Colonic mucosa (tissue), 4 donors: ENCODE measurements around the gene GINS2. TPM values are rescaled to one million over a fixed set of nuclear protein-coding genes. Genes with fewer than 3 reads are reported as not detected.

Experiments
- DNase-seq: peaks from one replicate; pipeline ENCODE4 v3.0.0-alpha.2; 2020
- H3K27ac ChIP-seq: fragments of 200-600 bp; one replicate; pipeline ENCODE4 v1.8.0; 2021
- H3K27me3 ChIP-seq: fragments of 200-600 bp; one replicate; pipeline ENCODE4 v1.8.0; 2021
- H3K36me3 ChIP-seq: fragments of 200-600 bp; one replicate; pipeline ENCODE4 v1.8.0; 2021
- H3K4me1 ChIP-seq: fragments of 200-600 bp; one replicate; pipeline ENCODE4 v1.8.0; 2021; ENCODE audit warnings: mild to moderate bottlenecking
- H3K4me3 ChIP-seq: fragments of 200-600 bp; one replicate; pipeline ENCODE4 v1.8.0; 2021
- H3K9ac ChIP-seq, 2 donors: one replicate each; pipeline ENCODE4 v1.7.0; 2013; ENCODE audit warnings: control low read depth in 2 of 2, low read depth in 2 of 2, low read length in 2 of 2
- H3K9me3 ChIP-seq: fragments of 200-600 bp; one replicate; pipeline ENCODE4 v1.8.0; 2021
- CTCF ChIP-seq: fragments of 200-600 bp; IDR thresholded peaks from one replicate; pipeline ENCODE4 v1.8.0; 2022; ENCODE audit warnings: antibody characterized with exemption, mild to moderate bottlenecking
- intact Hi-C: fragments of 100-400 bp; cut with DNase I; formaldehyde crosslinking; loops from one replicate; pipeline ENCODE4 v1.14.1; 2022
- total RNA-seq, 2 donors: library from RNA; stranded (reverse); fragmentation: NEBNext Ultra II Directional in 1 of 2; extraction: Animal tissue kit (Norgen Biotek cat#: 25700) in 1 of 2; gene quantifications; one replicate each; pipeline ENCODE4 v1.2.1, GENCODE V29; 2021
- donor health status: healthy.
- donor health status: DM: no; HTN: no; CAD: no.
- donor health status: DM: no; HTN: no; CAD: no.

Gene GINS2
- total RNA-seq, 2 donors from 2014 or later = 6.1 to 39.9 TPM

- peaks cover 5% of the 10 kb centered on the region for H3K36me3 ChIP-seq
Measured at GRCh38 chr16:85650844-85651628, 37.7 kb downstream of the GINS2 start.

GRCh38 chr16:85650135-85650843, 38.5 kb downstream of the GINS2 start:
- Histone ChIP-seq H3K4me3 (no peak overlapping the region), H3K27ac (no peak overlapping the region), H3K4me1 (peaks cover 6% of the 10 kb centered on the region), H3K27me3 (no peaks in the 10 kb centered on the region), H3K36me3 (peaks cover 3% of the 10 kb centered on the region), H3K9me3 (no peaks in the 10 kb centered on the region), H3K9ac (no peak overlapping the region)
- intact Hi-C loops = no loop called here
- no peak for DNase-seq
- TF ChIP-seq CTCF = no peak

More at GRCh38 chr16:85650844-85651628, 37.7 kb downstream of the GINS2 start:
- Histone ChIP-seq H3K27ac (no peak overlapping the region), H3K4me1 (peaks cover 6% of the 10 kb centered on the region), H3K4me3 (no peak overlapping the region), H3K9ac (no peak overlapping the region), H3K27me3 (no peaks in the 10 kb centered on the region), H3K9me3 (no peaks in the 10 kb centered on the region)
- TF ChIP-seq CTCF = no peak
- no peak for DNase-seq
- intact Hi-C loops = no loop called here

GRCh38 chr16:85649411-85650134, 39.2 kb downstream of the GINS2 start:
- Histone ChIP-seq H3K4me3 (no peak overlapping the region), H3K9ac (no peak overlapping the region), H3K36me3 (no peaks in the 10 kb centered on the region), H3K27me3 (no peaks in the 10 kb centered on the region), H3K27ac (no peak overlapping the region), H3K9me3 (no peaks in the 10 kb centered on the region), H3K4me1 (peaks cover 10% of the 10 kb centered on the region)
- intact Hi-C loops = no loop called here
- DNase-seq = no peak
- no peak for TF ChIP-seq CTCF

- Histone ChIP-seq H3K4me3 (no peak overlapping the region), H3K9ac (no peak overlapping the region), H3K9me3 (no peaks in the 10 kb centered on the region), H3K27me3 (no peaks in the 10 kb centered on the region), H3K27ac (no peak overlapping the region), H3K4me1 (peaks cover 17% of the 10 kb centered on the region), H3K36me3 (no peaks in the 10 kb centered on the region)
- intact Hi-C loops = no loop called here
- DNase-seq = no peak
- no peak for TF ChIP-seq CTCF
Measured at GRCh38 chr16:85648805-85649204, 39.9 kb downstream of the GINS2 start.

GRCh38 chr16:85648070-85648714, 40.6 kb downstream of the GINS2 start:
- no peaks in the 10 kb centered on the region for H3K36me3 ChIP-seq
- H3K27me3 ChIP-seq = no peaks in the 10 kb centered on the region
- DNase-seq = no peak
- no peak for TF ChIP-seq CTCF
- intact Hi-C loops = no loop called here
- H3K9ac ChIP-seq = no peak overlapping the region
- H3K4me1 ChIP-seq = peaks cover 21% of the 10 kb centered on the region
- H3K4me3 ChIP-seq = no peak overlapping the region
- H3K9me3 ChIP-seq = no peaks in the 10 kb centered on the region
- no peak overlapping the region for H3K27ac ChIP-seq
